Hepatocyte (in vitro differentiated cells): ENCODE measurements around the gene AUH.

Experiments
- EZH2 ChIP-seq: fragments of 200-600 bp; sonication (generic); IDR thresholded peaks from 2 replicates; pipeline ENCODE4 v1.6.1; 2016; ENCODE audit warnings: antibody characterized with exemption, mild to moderate bottlenecking, borderline replicate concordance
- TF ChIP-seq, protein P1 (sequence below): fragments of 200-600 bp; sonication (generic); IDR thresholded peaks from 2 replicates; pipeline ENCODE4 v1.5.1; 2016; ENCODE audit warnings: antibody characterized with exemption, mild to moderate bottlenecking; ENCODE audit not compliant: poor library complexity

DNA sequence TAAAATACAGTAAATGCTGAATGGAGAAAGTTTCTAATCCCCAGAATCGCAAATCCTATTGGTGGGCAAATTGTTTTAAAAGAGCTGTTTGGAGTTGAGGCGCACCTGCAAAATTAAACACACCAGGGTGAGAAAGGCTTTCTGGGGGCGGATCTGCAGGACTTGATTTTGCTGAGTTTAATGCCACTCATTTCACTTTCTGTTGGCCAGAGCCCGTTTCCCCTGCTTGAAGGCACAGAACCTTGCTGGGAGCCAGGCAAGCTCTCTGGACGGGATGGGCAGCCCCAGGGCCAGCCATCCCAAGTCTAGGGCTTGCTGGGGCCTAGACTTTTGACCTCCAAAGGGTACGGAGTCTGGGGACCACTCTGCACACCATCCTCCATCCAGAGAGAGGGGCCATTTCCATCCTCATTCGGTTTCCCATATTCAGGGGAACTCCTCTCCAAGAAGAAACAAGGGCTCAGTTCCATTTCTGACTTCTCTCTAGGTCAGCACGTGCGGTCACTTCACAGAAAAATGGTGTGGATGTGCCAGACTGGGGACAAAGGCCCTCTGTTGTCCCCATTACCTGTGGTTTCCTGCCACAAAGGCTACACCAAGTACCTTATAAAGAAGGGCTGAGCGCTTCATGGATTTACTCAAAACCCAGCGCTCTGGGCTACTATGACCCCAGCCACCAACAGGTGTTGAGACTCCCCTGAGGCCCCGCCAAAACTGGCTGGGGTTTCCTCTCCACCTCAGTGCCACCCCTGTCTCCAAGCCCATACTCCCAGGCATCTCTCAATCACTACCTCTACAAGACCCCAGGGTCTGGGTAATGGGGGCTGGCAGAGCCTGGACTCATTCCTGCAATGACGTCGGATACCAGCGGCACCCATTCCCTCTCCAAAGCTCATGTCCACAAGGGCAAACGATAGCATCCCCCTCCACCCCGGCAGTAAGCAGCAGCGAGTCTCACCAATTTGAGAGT lies 170.0 kb downstream of the AUH start:
- TF ChIP-seq, protein P1, sequence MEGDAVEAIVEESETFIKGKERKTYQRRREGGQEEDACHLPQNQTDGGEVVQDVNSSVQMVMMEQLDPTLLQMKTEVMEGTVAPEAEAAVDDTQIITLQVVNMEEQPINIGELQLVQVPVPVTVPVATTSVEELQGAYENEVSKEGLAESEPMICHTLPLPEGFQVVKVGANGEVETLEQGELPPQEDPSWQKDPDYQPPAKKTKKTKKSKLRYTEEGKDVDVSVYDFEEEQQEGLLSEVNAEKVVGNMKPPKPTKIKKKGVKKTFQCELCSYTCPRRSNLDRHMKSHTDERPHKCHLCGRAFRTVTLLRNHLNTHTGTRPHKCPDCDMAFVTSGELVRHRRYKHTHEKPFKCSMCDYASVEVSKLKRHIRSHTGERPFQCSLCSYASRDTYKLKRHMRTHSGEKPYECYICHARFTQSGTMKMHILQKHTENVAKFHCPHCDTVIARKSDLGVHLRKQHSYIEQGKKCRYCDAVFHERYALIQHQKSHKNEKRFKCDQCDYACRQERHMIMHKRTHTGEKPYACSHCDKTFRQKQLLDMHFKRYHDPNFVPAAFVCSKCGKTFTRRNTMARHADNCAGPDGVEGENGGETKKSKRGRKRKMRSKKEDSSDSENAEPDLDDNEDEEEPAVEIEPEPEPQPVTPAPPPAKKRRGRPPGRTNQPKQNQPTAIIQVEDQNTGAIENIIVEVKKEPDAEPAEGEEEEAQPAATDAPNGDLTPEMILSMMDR, result no peak
- no peak for TF ChIP-seq EZH2
